Measurements from ENCODE around the gene IQCK. TPM values are rescaled to one million over a fixed set of nuclear protein-coding genes. Genes with fewer than 3 reads are reported as not detected.
A peak's percentile ranks its signal among the peaks of the same experiment; 100 is the strongest.

Gene IQCK
- total RNA-seq, 6 donors from 2014 or later, result 9.3 to 50.3 (median 18.3) TPM

- ATAC-seq (ENCODE audit: low FRiP score in 2 of 2) (no peak), DNase-seq (no peak)
- Histone ChIP-seq H3K9me3 (no peaks in the 10 kb centered on the region), H3K27me3 (no peaks in the 10 kb centered on the region), H3K36me3 (no peaks in the 10 kb centered on the region), H3K4me3 (no peak overlapping the region), H3K27ac (no peak overlapping the region), H3K4me1 (no peaks in the 10 kb centered on the region)
- no peak for TF ChIP-seq POLR2AphosphoS5 (IDR thresholded peaks at IDR 0.05)
- no peak for TF ChIP-seq EP300 (IDR thresholded peaks at IDR 0.05)
- TF ChIP-seq CTCF (IDR thresholded peaks at IDR 0.05), result no peak
- TF ChIP-seq POLR2A (IDR thresholded peaks at IDR 0.05), result no peak
- WGBS, 2 donors, result 88 to 97% methylated on average over 5 of the region's 5 CpGs
These were observed 146.5 kb downstream of the IQCK start for GRCh38 chr16:19864566-19864965.

DNA sequence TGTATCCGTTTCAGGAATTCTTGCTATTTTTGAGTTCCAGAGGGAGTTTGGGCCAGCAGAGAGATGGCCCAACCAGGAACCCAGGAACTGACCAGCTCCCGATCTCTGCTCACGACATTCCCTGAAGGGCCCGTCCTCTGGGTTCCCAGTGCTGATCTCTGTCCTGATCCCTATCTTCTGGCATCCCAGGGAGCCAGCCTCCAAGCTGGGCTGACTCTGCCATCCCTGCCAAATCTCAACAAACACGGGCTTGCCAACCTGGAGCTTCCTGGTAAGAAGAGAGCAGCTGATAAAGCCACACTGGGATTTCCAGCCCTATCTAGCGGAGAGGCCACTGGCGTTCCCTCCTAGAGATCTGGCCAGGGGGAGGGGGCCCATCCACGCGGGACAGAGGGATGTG lies 150.3 kb downstream of the IQCK start:
- ATAC-seq (ENCODE audit: low FRiP score in 2 of 2) (no peak), DNase-seq (no peak)
- Histone ChIP-seq H3K27me3 (no peaks in the 10 kb centered on the region), H3K4me1 (no peaks in the 10 kb centered on the region), H3K27ac (no peak overlapping the region), H3K36me3 (no peaks in the 10 kb centered on the region), H3K9me3 (no peaks in the 10 kb centered on the region), H3K4me3 (no peak overlapping the region)
- TF ChIP-seq POLR2A (IDR thresholded peaks at IDR 0.05), result no peak
- no peak for TF ChIP-seq EP300 (IDR thresholded peaks at IDR 0.05)
- no peak for TF ChIP-seq CTCF (IDR thresholded peaks at IDR 0.05)
- no peak for TF ChIP-seq POLR2AphosphoS5 (IDR thresholded peaks at IDR 0.05)
- WGBS, 2 donors, result 79 to 88% methylated on average over 8 to 9 of the region's 9 CpGs

DNA sequence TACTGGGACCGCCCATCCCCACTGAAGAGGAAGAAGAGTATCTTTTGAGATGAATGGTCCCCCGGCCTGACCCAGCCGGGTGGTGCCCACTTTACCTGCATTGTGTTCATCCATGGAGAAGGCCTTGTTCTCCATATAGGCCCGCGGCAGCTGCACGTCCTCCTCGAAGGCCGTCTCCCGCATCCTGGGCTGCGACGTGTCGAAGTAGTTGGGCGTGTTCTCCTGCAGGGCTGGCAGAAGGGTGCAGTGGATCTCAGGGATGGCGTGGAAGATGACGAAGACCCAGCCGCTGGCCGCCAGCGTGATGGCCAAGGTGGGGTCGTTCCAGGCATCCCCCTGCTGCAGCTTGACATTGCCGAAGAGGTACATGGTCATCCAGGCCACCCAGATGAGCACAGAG lies 153.7 kb downstream of the IQCK start:
- DNase-seq, result peak in 1 of 2 donors; percentile 73
- WGBS, 2 donors, result 92 to 95% methylated on average over 20 of the region's 20 CpGs

DNA sequence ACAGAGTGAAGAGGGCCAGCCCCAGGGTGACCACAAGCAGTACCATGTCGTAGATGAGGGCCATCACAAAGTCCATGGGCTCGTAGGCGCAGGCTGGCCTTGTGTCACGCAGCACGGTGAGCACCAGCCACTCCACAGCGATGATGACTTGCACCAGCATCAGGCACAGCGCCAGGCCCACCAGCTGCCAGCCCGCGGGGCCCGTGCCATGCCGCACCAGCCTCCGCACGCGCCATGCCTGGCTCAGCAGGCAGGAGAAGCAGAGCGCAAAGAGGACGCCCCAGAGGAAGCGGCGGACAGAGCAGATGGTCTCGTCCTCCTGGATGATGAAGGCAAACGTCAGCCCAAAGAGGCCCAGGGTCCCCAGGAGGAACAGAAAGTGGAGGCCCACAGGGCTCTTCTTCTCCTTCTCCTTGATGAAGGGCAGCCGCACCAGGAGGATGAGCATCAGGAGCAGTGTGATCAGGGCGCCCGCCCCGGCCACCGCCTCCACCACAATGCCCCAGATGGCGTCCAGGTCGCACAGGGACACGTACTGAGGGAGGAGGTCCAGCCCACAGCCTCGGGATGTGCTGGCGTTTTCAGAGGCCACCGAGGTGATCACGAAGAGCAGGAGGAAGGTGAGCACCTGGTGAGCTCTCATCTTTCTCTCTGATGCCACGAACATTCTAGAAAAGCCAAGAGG lies 154.2 kb downstream of the IQCK start:
- Histone ChIP-seq H3K4me3 (no peak overlapping the region), H3K9me3 (no peaks in the 10 kb centered on the region), H3K36me3 (no peaks in the 10 kb centered on the region), H3K27me3 (no peaks in the 10 kb centered on the region), H3K27ac (no peak overlapping the region), H3K4me1 (no peaks in the 10 kb centered on the region)
- WGBS, 2 donors, result 92 to 94% methylated on average over 26 to 33 of the region's 33 CpGs
- no peak for ATAC-seq (ENCODE audit: low FRiP score in 2 of 2)
- peak in 1 of 2 donors; percentile 79 for DNase-seq
- no peak for TF ChIP-seq POLR2A (IDR thresholded peaks at IDR 0.05)
- no peak for TF ChIP-seq CTCF (IDR thresholded peaks at IDR 0.05)
- no peak for TF ChIP-seq POLR2AphosphoS5 (IDR thresholded peaks at IDR 0.05)
- no peak for TF ChIP-seq EP300 (IDR thresholded peaks at IDR 0.05)

More for the DNA sequence above, 153.7 kb downstream of the IQCK start:
- H3K36me3 ChIP-seq, result no peaks in the 10 kb centered on the region
- TF ChIP-seq CTCF (IDR thresholded peaks at IDR 0.05), result no peak
- no peak for TF ChIP-seq POLR2A (IDR thresholded peaks at IDR 0.05)
- no peak for TF ChIP-seq POLR2AphosphoS5 (IDR thresholded peaks at IDR 0.05)
- no peak for TF ChIP-seq EP300 (IDR thresholded peaks at IDR 0.05)
- H3K4me3 ChIP-seq, result no peak overlapping the region
- H3K27me3 ChIP-seq, result no peaks in the 10 kb centered on the region
- H3K9me3 ChIP-seq, result no peaks in the 10 kb centered on the region
- H3K4me1 ChIP-seq, result no peaks in the 10 kb centered on the region
- H3K27ac ChIP-seq, result no peak overlapping the region
- no peak for ATAC-seq (ENCODE audit: low FRiP score in 2 of 2)

GRCh38 chr16:19872935-19873334 lies 154.9 kb downstream of the IQCK start:
- H3K9me3 ChIP-seq, result no peaks in the 10 kb centered on the region
- no peaks in the 10 kb centered on the region for H3K27me3 ChIP-seq
- DNase-seq, result no peak
- no peaks in the 10 kb centered on the region for H3K4me1 ChIP-seq
- no peak for ATAC-seq (ENCODE audit: low FRiP score in 2 of 2)
- TF ChIP-seq POLR2AphosphoS5 (IDR thresholded peaks at IDR 0.05), result no peak
- no peak for TF ChIP-seq CTCF (IDR thresholded peaks at IDR 0.05)
- TF ChIP-seq POLR2A (IDR thresholded peaks at IDR 0.05), result no peak
- TF ChIP-seq EP300 (IDR thresholded peaks at IDR 0.05), result no peak
- H3K4me3 ChIP-seq, result no peak overlapping the region
- H3K27ac ChIP-seq, result no peak overlapping the region
- 86 to 90% methylated on average over 12 of the region's 12 CpGs for WGBS, 2 donors
- H3K36me3 ChIP-seq, result no peaks in the 10 kb centered on the region

Measured in upper lobe of left lung (tissue), 6 donors.